Testis (tissue), 2 donors: ENCODE data around the gene FOXG1.

Experiments
- CTCF ChIP-seq, 3 experiments: fragments of 450-650 bp in 2 of 3; fragments of 200-600 bp in 1 of 3; sonication (generic) in 1 of 3; IDR thresholded peaks; one replicate each; pipeline ENCODE4 v1.5.1; 2016 to 2019; ENCODE audit warnings: antibody characterized with exemption in 3 of 3, mild to moderate bottlenecking in 2 of 3, moderate library complexity in 1 of 3
- POLR2A ChIP-seq: fragments of 450-650 bp; IDR thresholded peaks from one replicate; pipeline ENCODE4 v1.6.1; 2017; ENCODE audit warnings: antibody characterized with exemption, mild to moderate bottlenecking, moderate library complexity

- TF ChIP-seq CTCF (IDR thresholded peaks at IDR 0.05): no peak
- TF ChIP-seq POLR2A: no peak
These were observed 4.9 kb upstream of the FOXG1 start for GRCh38 chr14:28761438-28762291.
